Activated CD8-positive, alpha-beta T cell treated with anti-CD3 and anti-CD28 coated beads for 36 hours (primary cell): ENCODE results near the gene CCDC188. TPM values are rescaled to one million over a fixed set of nuclear protein-coding genes. Genes with fewer than 3 reads are reported as not detected.
A peak's percentile ranks its signal among the peaks of the same experiment; 100 is the strongest.

Experiments used
- ATAC-seq: fragments of 200-7000 bp; cut with Tn5 transposase; one replicate; pipeline ENCODE4 v1.10.0; 2021; ENCODE audit warnings: mild to moderate bottlenecking, moderate library complexity
- CTCF ChIA-PET: fragments of 350-600 bp; sonication (Branson Sonifier 250); formaldehyde crosslinking; loops from one replicate; lab custom pipeline; 2021; ENCODE audit warnings: antibody characterized with exemption; lab: Charles Lee
- POLR2A ChIA-PET: fragments of 350-600 bp; sonication (Branson Sonifier 250); formaldehyde crosslinking; loops from one replicate; lab custom pipeline; 2021; ENCODE audit warnings: antibody characterized with exemption; lab: Charles Lee
- DNase-seq: peaks from one replicate; pipeline ENCODE4 v3.0.0-alpha.2; 2020
- H3K27ac Mint-ChIP-seq: one replicate; pipeline ENCODE4 v1.8.0; 2021; ENCODE audit warnings: mild to moderate bottlenecking, mixed read lengths
- H3K27me3 Mint-ChIP-seq: one replicate; pipeline ENCODE4 v1.8.0; 2021; ENCODE audit warnings: mixed read lengths
- H3K36me3 Mint-ChIP-seq: one replicate; pipeline ENCODE4 v1.8.0; 2021; ENCODE audit warnings: low read depth, mixed read lengths
- H3K4me1 Mint-ChIP-seq: one replicate; pipeline ENCODE4 v1.8.0; 2021; ENCODE audit warnings: low read depth, mixed read lengths
- H3K4me3 Mint-ChIP-seq: one replicate; pipeline ENCODE4 v1.8.0; 2021; ENCODE audit warnings: mild to moderate bottlenecking, moderate library complexity, mixed read lengths
- H3K9me3 Mint-ChIP-seq: one replicate; pipeline ENCODE4 v1.8.0; 2021; ENCODE audit warnings: mixed read lengths
- intact Hi-C: fragments of 100-400 bp; cut with micrococcal nuclease; formaldehyde crosslinking; loops from one replicate; pipeline ENCODE4 v1.10.0; 2022
- total RNA-seq, 2 experiments: library from RNA; stranded (reverse); gene quantifications; one replicate each; pipeline ENCODE4 v1.2.3, GENCODE V29; 2021
- TF ChIP-seq, protein P1 (sequence below): fragments of 200-600 bp; IDR thresholded peaks from one replicate; pipeline ENCODE4 v1.8.0; 2022; ENCODE audit warnings: antibody characterized with exemption, mild to moderate bottlenecking

Gene CCDC188
- total RNA-seq, 2 experiments from 2014 or later = not detected

DNA sequence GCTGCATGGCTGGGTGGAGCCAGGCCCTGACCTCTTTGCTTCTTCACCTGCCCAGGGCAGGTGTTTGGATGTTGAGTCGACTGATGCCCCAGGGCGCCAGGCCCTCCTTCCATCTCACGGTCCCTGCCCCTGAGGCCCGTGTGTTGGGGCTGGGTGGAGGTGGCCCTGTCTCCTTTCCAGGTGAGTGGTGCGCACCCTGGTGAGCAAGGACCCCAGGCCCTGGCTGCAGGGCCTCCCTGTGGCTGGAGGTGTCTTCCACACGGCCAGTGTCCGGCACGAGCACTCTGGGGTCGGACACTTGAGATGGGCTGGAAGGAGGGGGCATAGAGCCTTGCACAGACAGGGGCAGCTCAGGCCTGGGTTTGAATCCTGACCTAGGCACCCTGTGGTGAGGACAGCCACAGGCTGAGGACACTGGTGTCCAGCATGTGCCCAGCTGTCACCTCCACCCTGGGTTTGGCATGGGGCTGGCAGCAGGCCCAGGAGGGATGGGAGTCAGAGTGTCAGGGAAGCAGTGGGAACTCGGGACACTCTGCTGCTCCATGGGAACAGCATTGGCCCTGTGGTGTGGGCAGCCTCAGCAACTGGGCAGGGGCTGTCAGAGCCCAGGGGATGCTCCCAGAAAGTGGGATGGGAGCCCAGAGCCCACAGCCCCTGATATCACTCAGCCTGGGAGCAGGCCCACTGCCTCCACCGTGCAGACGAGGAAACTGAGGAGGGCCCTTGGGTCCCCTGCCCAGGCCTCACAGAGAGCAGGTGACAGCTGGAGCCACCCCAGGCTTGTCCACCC is 37.1 kb upstream of the CCDC188 start:
- no peak overlapping the region for H3K27ac Mint-ChIP-seq
- ChIA-PET CTCF (interaction anchor here (1.2 kb wide), 1 partner anchor 9 kb away, joined by 3 read pairs; no protein-coding TSS in a partner anchor), POLR2A (no interaction called here)
- H3K9me3 Mint-ChIP-seq = no peaks in the 10 kb centered on the region
- ATAC-seq (no peak), DNase-seq (no peak)
- intact Hi-C loops = no loop called here
- H3K27me3 Mint-ChIP-seq = no peaks in the 10 kb centered on the region
- peaks cover 3% of the 10 kb centered on the region for H3K4me1 Mint-ChIP-seq
- no peaks in the 10 kb centered on the region for H3K36me3 Mint-ChIP-seq
- TF ChIP-seq, protein P1, sequence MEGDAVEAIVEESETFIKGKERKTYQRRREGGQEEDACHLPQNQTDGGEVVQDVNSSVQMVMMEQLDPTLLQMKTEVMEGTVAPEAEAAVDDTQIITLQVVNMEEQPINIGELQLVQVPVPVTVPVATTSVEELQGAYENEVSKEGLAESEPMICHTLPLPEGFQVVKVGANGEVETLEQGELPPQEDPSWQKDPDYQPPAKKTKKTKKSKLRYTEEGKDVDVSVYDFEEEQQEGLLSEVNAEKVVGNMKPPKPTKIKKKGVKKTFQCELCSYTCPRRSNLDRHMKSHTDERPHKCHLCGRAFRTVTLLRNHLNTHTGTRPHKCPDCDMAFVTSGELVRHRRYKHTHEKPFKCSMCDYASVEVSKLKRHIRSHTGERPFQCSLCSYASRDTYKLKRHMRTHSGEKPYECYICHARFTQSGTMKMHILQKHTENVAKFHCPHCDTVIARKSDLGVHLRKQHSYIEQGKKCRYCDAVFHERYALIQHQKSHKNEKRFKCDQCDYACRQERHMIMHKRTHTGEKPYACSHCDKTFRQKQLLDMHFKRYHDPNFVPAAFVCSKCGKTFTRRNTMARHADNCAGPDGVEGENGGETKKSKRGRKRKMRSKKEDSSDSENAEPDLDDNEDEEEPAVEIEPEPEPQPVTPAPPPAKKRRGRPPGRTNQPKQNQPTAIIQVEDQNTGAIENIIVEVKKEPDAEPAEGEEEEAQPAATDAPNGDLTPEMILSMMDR = no peak
- no peak overlapping the region for H3K4me3 Mint-ChIP-seq

DNA sequence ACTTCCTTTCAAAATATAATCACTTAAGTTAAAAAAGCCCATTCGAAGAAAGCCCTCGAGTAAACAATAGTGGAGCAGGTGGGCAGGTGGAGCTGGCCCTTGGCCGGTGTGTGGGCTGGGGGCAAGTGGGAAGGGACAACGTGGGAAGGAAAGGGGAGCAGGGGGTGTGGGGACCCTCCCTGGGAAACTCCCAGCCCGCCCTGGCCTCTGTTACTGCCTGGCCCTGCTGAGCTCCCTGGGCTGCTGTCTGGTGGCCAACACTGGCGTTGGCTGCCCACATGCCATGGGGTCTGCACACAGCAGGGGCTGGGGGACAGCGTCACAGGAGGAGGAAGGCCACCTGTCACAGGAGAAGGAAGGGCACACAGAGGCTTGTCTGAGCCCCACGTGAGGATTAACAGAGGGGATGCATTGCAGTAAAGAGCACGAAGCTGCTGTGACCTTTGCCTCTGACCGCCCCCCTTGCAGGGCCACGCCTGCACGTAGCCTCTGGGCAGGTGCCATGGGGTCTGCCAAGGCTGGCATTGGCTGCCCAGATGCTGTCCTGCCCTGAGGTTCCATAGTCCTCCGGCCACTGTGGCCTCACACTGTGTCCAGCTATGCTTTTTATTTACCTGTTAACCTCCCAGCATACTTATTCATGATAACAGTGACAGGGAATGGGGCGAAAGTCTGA is 36.2 kb upstream of the CCDC188 start:
- Mint-ChIP-seq H3K36me3 (no peaks in the 10 kb centered on the region), H3K4me3 (no peak overlapping the region), H3K9me3 (no peaks in the 10 kb centered on the region), H3K27ac (no peak overlapping the region), H3K4me1 (peaks cover 3% of the 10 kb centered on the region), H3K27me3 (no peaks in the 10 kb centered on the region)
- POLR2A ChIA-PET = interaction anchor here (0.8 kb wide), 1 partner anchor 69 kb away, joined by 3 read pairs; no protein-coding TSS in a partner anchor
- TF ChIP-seq, protein P1 = no peak
- intact Hi-C loops = no loop called here
- ATAC-seq (no peak), DNase-seq (no peak)
- CTCF ChIA-PET = interaction anchor here (0.5 to 1.2 kb wide), 2 partner anchors 10 to 115 kb away, joined by 3 read pairs; no protein-coding TSS in a partner anchor

DNA sequence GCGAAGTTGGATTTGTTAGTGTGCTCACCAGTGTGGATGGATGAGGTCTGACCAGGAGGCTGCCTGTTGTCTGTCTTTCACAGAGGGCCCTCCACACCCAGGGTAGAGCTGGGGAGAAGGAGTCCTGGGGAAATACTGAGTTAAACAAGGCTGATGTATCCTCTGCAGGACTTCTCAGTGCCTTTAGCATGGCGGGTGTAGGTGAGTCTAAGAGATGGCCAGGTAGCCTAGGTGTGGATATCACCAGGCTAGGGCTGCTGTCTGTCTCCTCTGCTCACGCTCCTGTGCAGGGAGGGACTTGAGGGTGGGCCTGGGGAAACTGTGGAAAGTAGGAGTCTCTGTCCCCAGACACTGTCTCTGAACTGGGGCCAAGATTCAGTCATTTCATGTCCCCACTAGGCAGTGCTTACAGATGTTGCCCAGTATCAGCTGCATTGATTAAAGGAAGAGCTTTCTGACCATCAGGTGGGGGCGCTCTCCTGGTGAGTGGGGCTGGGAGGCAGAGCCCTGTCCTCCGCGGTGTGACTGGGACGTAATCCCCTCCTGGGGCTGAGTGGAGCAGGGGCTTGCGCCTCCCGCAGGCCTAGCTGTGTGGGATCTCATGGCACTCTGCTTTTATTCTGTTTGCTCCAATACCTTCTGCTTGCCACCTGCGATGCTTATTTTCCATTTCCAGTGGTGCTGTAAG is 35.5 kb upstream of the CCDC188 start:
- Mint-ChIP-seq H3K9me3 (no peaks in the 10 kb centered on the region), H3K4me3 (no peak overlapping the region), H3K36me3 (no peaks in the 10 kb centered on the region), H3K4me1 (peaks cover 3% of the 10 kb centered on the region), H3K27ac (no peak overlapping the region), H3K27me3 (no peaks in the 10 kb centered on the region)
- ATAC-seq (peak; percentile 17), DNase-seq (no peak)
- CTCF ChIA-PET = interaction anchor here (0.5 kb wide), 1 partner anchor 115 kb away, joined by 3 read pairs; no protein-coding TSS in a partner anchor
- intact Hi-C loops = no loop called here
- POLR2A ChIA-PET = interaction anchor here (0.8 kb wide), 1 partner anchor 68 kb away, joined by 3 read pairs; no protein-coding TSS in a partner anchor
- TF ChIP-seq, protein P1 = no peak

DNA sequence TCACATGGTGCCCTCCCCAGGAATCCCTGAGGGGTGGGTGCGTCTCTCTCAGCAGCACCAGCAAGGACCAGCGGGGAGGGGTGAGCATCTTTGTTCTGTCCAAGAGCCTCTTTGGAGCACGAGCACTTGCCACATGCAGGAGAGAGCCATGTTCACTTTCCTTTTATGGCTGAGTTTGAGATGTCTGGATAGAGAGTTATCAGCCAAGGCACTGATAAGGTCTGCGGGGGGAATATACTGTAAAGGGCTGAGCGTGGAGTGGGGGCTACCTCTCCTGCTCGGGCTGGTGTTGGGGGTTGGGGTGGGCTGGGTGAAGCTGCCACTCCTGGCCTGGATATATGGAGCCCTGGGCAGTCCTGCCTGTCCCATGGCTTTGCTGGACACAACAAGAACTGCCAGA is 34.9 kb upstream of the CCDC188 start:
- no peak for ATAC-seq
- CTCF ChIA-PET = no interaction called here

More for the DNA sequence above, 34.9 kb upstream of the CCDC188 start:
- Mint-ChIP-seq H3K36me3 (no peaks in the 10 kb centered on the region), H3K4me3 (no peak overlapping the region), H3K9me3 (no peaks in the 10 kb centered on the region), H3K27me3 (no peaks in the 10 kb centered on the region), H3K4me1 (peaks cover 3% of the 10 kb centered on the region), H3K27ac (no peak overlapping the region)
- POLR2A ChIA-PET = no interaction called here
- DNase-seq = no peak
- intact Hi-C loops = no loop called here
- TF ChIP-seq, protein P1 = no peak
